CD4-positive, alpha-beta T cell treated with Interleukin-12 subunit alpha and Interleukin-12 subunit beta, for 1 hour (primary cell): Measurements from ENCODE around the gene LRRC27.

Experiments used
- DNase-seq: peaks from one replicate; pipeline ENCODE4 v3.0.0-alpha.2; 2020

The LRRC27 gene

GRCh38 chr10:132360766-132361447 lies 28.9 kb downstream of the LRRC27 start:
- peak; percentile 26 for DNase-seq

- DNase-seq = no peak
Measured at GRCh38 chr10:132361581-132362101, 29.6 kb downstream of the LRRC27 start.

GRCh38 chr10:132362151-132362611 lies 30.2 kb downstream of the LRRC27 start:
- DNase-seq = no peak

GRCh38 chr10:132363376-132363775 lies 31.4 kb downstream of the LRRC27 start:
- no peak for DNase-seq

GRCh38 chr10:132363921-132364593 lies 32.1 kb downstream of the LRRC27 start:
- DNase-seq = no peak

GRCh38 chr10:132364594-132364970 lies 32.6 kb downstream of the LRRC27 start:
- DNase-seq = no peak

GRCh38 chr10:132365102-132365501 lies 33.1 kb downstream of the LRRC27 start:
- no peak for DNase-seq

- DNase-seq = no peak
Measured at GRCh38 chr10:132366006-132366405, 34.0 kb downstream of the LRRC27 start.

GRCh38 chr10:132366499-132366898 lies 34.5 kb downstream of the LRRC27 start:
- DNase-seq = no peak

- DNase-seq = no peak
Measured at GRCh38 chr10:132368391-132368790, 36.4 kb downstream of the LRRC27 start.

- no peak for DNase-seq
Measured at GRCh38 chr10:132368881-132369635, 37.1 kb downstream of the LRRC27 start.

GRCh38 chr10:132369636-132370185 lies 37.7 kb downstream of the LRRC27 start:
- DNase-seq = no peak

- DNase-seq = no peak
Measured at GRCh38 chr10:132370426-132371340, 38.7 kb downstream of the LRRC27 start.

GRCh38 chr10:132371641-132372081 lies 39.7 kb downstream of the LRRC27 start:
- peak; percentile 25 for DNase-seq

GRCh38 chr10:132372516-132373095 lies 40.6 kb downstream of the LRRC27 start:
- DNase-seq = no peak

GRCh38 chr10:132373241-132373955 lies 41.4 kb downstream of the LRRC27 start:
- no peak for DNase-seq

- no peak for DNase-seq
Measured at GRCh38 chr10:132374176-132374575, 42.2 kb downstream of the LRRC27 start.

GRCh38 chr10:132374612-132375011 lies 42.6 kb downstream of the LRRC27 start:
- DNase-seq = no peak

GRCh38 chr10:132375116-132375794 lies 43.3 kb downstream of the LRRC27 start:
- DNase-seq = no peak

GRCh38 chr10:132375795-132376297 lies 43.9 kb downstream of the LRRC27 start:
- no peak for DNase-seq
